Measurements from ENCODE around the gene INA. TPM values are rescaled to one million over a fixed set of nuclear protein-coding genes. Genes with fewer than 3 reads are reported as not detected.

Gene INA
- total RNA-seq, 1 experiment from 2014 or later: 0.08 TPM

GRCh38 chr10:103254113-103254512 is 22.8 kb upstream of the INA start:
- H3K27me3 ChIP-seq (ENCODE audit: control insufficient read depth, insufficient read depth, low read length): no peaks in the 10 kb centered on the region
- in situ Hi-C loops (cut with HindIII; ENCODE audit: low pct_unique_long_range_greater_than_20kb, low sequenced_read_pairs): no loop called here
- ATAC-seq (no peak), DNase-seq (ENCODE audit: low read depth, low spot score) (no peak)
- no peak overlapping the region for H3K27ac ChIP-seq (ENCODE audit: low read length)
- intact Hi-C loops (cut with micrococcal nuclease; ENCODE audit: unreplicated experiment): no loop called here
- CTCF ChIA-PET: no interaction called here
- no peak overlapping the region for H3K4me3 ChIP-seq (ENCODE audit: low read depth in 2 of 2, low read length in 2 of 2)
- POLR2A ChIA-PET: interaction anchor here (0.6 to 0.7 kb wide), 2 partner anchors 64 to 71 kb away, joined by 3 to 9 read pairs; no protein-coding TSS in a partner anchor
- H3K9me3 ChIP-seq (ENCODE audit: control insufficient read depth, insufficient read depth, low read depth, low read length): no peaks in the 10 kb centered on the region
- TF ChIP-seq POLR2AphosphoS5 (IDR thresholded peaks at IDR 0.05; ENCODE audit: low read depth, low read length) (no peak), REST (IDR thresholded peaks at IDR 0.05; ENCODE audit: insufficient read depth in 1 of 2, low read depth in 2 of 2, low read length in 1 of 2) (no peak), TCF7L2 (IDR thresholded peaks at IDR 0.05; ENCODE audit: low read depth, low read length) (no peak), SIN3A (IDR thresholded peaks at IDR 0.05; ENCODE audit: borderline replicate concordance, insufficient read depth, low read depth, low read length) (no peak)
- TF ChIP-seq, protein P1, sequence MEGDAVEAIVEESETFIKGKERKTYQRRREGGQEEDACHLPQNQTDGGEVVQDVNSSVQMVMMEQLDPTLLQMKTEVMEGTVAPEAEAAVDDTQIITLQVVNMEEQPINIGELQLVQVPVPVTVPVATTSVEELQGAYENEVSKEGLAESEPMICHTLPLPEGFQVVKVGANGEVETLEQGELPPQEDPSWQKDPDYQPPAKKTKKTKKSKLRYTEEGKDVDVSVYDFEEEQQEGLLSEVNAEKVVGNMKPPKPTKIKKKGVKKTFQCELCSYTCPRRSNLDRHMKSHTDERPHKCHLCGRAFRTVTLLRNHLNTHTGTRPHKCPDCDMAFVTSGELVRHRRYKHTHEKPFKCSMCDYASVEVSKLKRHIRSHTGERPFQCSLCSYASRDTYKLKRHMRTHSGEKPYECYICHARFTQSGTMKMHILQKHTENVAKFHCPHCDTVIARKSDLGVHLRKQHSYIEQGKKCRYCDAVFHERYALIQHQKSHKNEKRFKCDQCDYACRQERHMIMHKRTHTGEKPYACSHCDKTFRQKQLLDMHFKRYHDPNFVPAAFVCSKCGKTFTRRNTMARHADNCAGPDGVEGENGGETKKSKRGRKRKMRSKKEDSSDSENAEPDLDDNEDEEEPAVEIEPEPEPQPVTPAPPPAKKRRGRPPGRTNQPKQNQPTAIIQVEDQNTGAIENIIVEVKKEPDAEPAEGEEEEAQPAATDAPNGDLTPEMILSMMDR (IDR thresholded peaks at IDR 0.05): no peak
- H3K4me1 ChIP-seq (ENCODE audit: control insufficient read depth, insufficient read depth, low read length): no peaks in the 10 kb centered on the region
- H3K36me3 ChIP-seq (ENCODE audit: control insufficient read depth, insufficient read depth, low read length): no peaks in the 10 kb centered on the region
- no TSS peak for BruUV-seq (replicated peaks)

- no TSS peak for BruUV-seq (replicated peaks)
- Histone ChIP-seq H3K9me3 (ENCODE audit: control insufficient read depth, insufficient read depth, low read depth, low read length) (no peaks in the 10 kb centered on the region), H3K27ac (ENCODE audit: low read length) (no peak overlapping the region), H3K4me1 (ENCODE audit: control insufficient read depth, insufficient read depth, low read length) (no peaks in the 10 kb centered on the region), H3K36me3 (ENCODE audit: control insufficient read depth, insufficient read depth, low read length) (no peaks in the 10 kb centered on the region), H3K4me3 (ENCODE audit: low read depth in 2 of 2, low read length in 2 of 2) (no peak overlapping the region), H3K27me3 (ENCODE audit: control insufficient read depth, insufficient read depth, low read length) (no peaks in the 10 kb centered on the region)
- in situ Hi-C loops (cut with HindIII; ENCODE audit: low pct_unique_long_range_greater_than_20kb, low sequenced_read_pairs) (no loop called here), intact Hi-C loops (cut with micrococcal nuclease; ENCODE audit: unreplicated experiment) (no loop called here)
- CTCF ChIA-PET: no interaction called here
- DNase-seq (ENCODE audit: low read depth, low spot score) (no peak), ATAC-seq (peak; percentile 30; the same call in 1 of the 2 replicates)
- TF ChIP-seq TCF7L2 (IDR thresholded peaks at IDR 0.05; ENCODE audit: low read depth, low read length): no peak
- TF ChIP-seq REST (IDR thresholded peaks at IDR 0.05; ENCODE audit: insufficient read depth in 1 of 2, low read depth in 2 of 2, low read length in 1 of 2): no peak
- TF ChIP-seq SIN3A (IDR thresholded peaks at IDR 0.05; ENCODE audit: borderline replicate concordance, insufficient read depth, low read depth, low read length): no peak
- TF ChIP-seq POLR2AphosphoS5 (IDR thresholded peaks at IDR 0.05; ENCODE audit: low read depth, low read length): no peak
- TF ChIP-seq, protein P1 (IDR thresholded peaks at IDR 0.05): no peak
- POLR2A ChIA-PET: interaction anchor here (0.6 kb wide), 1 partner anchor 65 kb away, joined by 9 read pairs; no protein-coding TSS in a partner anchor
These were observed 22.2 kb upstream of the INA start for GRCh38 chr10:103254538-103255325.

Measured in Panc1 (cell line).